ENCODE data around the gene TENT5C.

- TF ChIP-seq ZNF274 (IDR thresholded peaks at IDR 0.05; ENCODE audit: low read depth, low read length), result no peak
- no peak for TF ChIP-seq YY1 (IDR thresholded peaks at IDR 0.05; ENCODE audit: insufficient read depth, insufficient read length)
Measured at GRCh38 chr1:117652421-117652820, 46.6 kb downstream of the TENT5C start.

All from NT2/D1 (cell line).